H1 (cell line): Measurements from ENCODE around the gene TBC1D2B. TPM values are rescaled to one million over a fixed set of nuclear protein-coding genes. Genes with fewer than 3 reads are reported as not detected.

Experiments used
- CTCF ChIA-PET: fragments of 300-600 bp; sonication (Branson Sonifier 250); formaldehyde crosslinking; loops from one replicate; lab custom pipeline; 2021; ENCODE audit not compliant: partially characterized antibody; lab: Charles Lee
- POLR2A ChIA-PET: fragments of 300-600 bp; sonication (Branson Sonifier 250); formaldehyde crosslinking; loops from one replicate; lab custom pipeline; 2021; ENCODE audit warnings: inconsistent platforms; ENCODE audit not compliant: partially characterized antibody; lab: Charles Lee
- DNase-seq, 2 experiments: peaks; one replicate each; pipeline versions ENCODE4 v3.0.0 to v3.0.0-alpha.2; 2010 to 2022; ENCODE audit warnings: low spot score in 2 of 2, low read depth in 1 of 2, mixed read lengths in 1 of 2
- FAIRE-seq: peaks from 2 replicates; lab custom pipeline; 2011; peaks lifted over from hg19 to GRCh38; lab: Jason Lieb, UNC
- H2AFZ ChIP-seq: 2 replicates; pipeline ENCODE4 v1.8.1; 2012; ENCODE audit warnings: low read length, inconsistent platforms
- H2AK5ac ChIP-seq: 2 replicates; pipeline ENCODE4 v1.6.1; 2013; ENCODE audit warnings: low read depth, low read length
- H2BK120ac ChIP-seq: replicated peaks from 2 replicates; pipeline ENCODE3; 2013; ENCODE audit warnings: low read depth, low read length, inconsistent platforms
- H2BK12ac ChIP-seq: 2 replicates; pipeline ENCODE4 v1.6.1; 2013; ENCODE audit warnings: low read depth, low read length
- H2BK15ac ChIP-seq: 2 replicates; pipeline ENCODE4 v1.6.1; 2013; ENCODE audit warnings: low read length
- H2BK20ac ChIP-seq: 2 replicates; pipeline ENCODE4 v1.6.1; 2013; ENCODE audit warnings: low read length
- H2BK5ac ChIP-seq: 2 replicates; pipeline ENCODE4 v1.6.1; 2013; ENCODE audit warnings: low read depth, low read length
- H3K14ac ChIP-seq: 2 replicates; pipeline ENCODE4 v1.6.1; 2013; ENCODE audit warnings: inconsistent platforms; ENCODE audit not compliant: insufficient read length
- H3K18ac ChIP-seq: 2 replicates; pipeline ENCODE4 v1.6.1; 2013; ENCODE audit warnings: low read length; ENCODE audit errors: extremely low read depth
- H3K23ac ChIP-seq: 2 replicates; pipeline ENCODE4 v1.6.1; 2013; ENCODE audit warnings: inconsistent platforms; ENCODE audit not compliant: insufficient read length
- H3K23me2 ChIP-seq: 2 replicates; pipeline ENCODE4 v1.6.1; 2013; ENCODE audit warnings: low read depth, low read length
- H3K27ac ChIP-seq: 2 replicates; pipeline ENCODE4 v1.6.1; 2011; ENCODE audit warnings: low read depth, low read length, inconsistent platforms
- H3K27me3 ChIP-seq, 4 experiments: replicated peaks in 1 of 4; 1 replicate in 1 of 4; 2 replicates in 3 of 4; pipeline versions ENCODE4 v1.6.1 to v1.8.1; 2011 to 2013; ENCODE audit warnings: low read length in 3 of 4, mild to moderate bottlenecking in 3 of 4, inconsistent platforms in 2 of 4, mixed read lengths in 2 of 4, moderate library complexity in 1 of 4; ENCODE audit not compliant: control insufficient read depth in 3 of 4, insufficient read depth in 3 of 4; ENCODE audit errors: extremely low read depth in 1 of 4
- H3K36me3 ChIP-seq, 4 experiments: 2 replicates each; pipeline versions ENCODE4 v1.6.1 to v1.8.1; 2011 to 2013; ENCODE audit warnings: mild to moderate bottlenecking in 4 of 4, low read length in 3 of 4, moderate library complexity in 2 of 4, control low read depth in 1 of 4, inconsistent platforms in 1 of 4; ENCODE audit not compliant: insufficient read depth in 4 of 4, control insufficient read depth in 2 of 4
- H3K4ac ChIP-seq: replicated peaks from 2 replicates; pipeline ENCODE3; 2013; ENCODE audit warnings: low read length, low read depth, mixed read lengths, inconsistent platforms; ENCODE audit not compliant: insufficient read length
- H3K4me1 ChIP-seq, 4 experiments: replicated peaks in 1 of 4; 1 replicate in 1 of 4; 2 replicates in 3 of 4; pipeline versions ENCODE4 v1.6.1 to v1.8.1; 2011 to 2013; ENCODE audit warnings: low read length in 3 of 4, inconsistent platforms in 2 of 4, mixed read lengths in 1 of 4; ENCODE audit not compliant: insufficient read depth in 4 of 4, control insufficient read depth in 3 of 4
- H3K4me2 ChIP-seq, 2 experiments: 2 replicates each; pipeline versions ENCODE4 v1.6.1 to v1.8.1; 2011 to 2013; ENCODE audit warnings: low read depth in 2 of 2, low read length in 2 of 2, control low read depth in 1 of 2, inconsistent platforms in 1 of 2, mild to moderate bottlenecking in 1 of 2; ENCODE audit not compliant: insufficient read depth in 1 of 2
- H3K4me3 ChIP-seq, 4 experiments: fragments of 200-600, 300-600 bp in 1 of 4; sonication (generic), shearing (Covaris generic), sonication (Bioruptor Twin) in 1 of 4; 2 replicates each; pipeline versions ENCODE4 v1.5.1 to v1.8.1; 2011 to 2016; ENCODE audit warnings: low read length in 4 of 4, low read depth in 3 of 4, control low read depth in 2 of 4, inconsistent platforms in 2 of 4, mild to moderate bottlenecking in 2 of 4, mixed read lengths in 1 of 4, moderate library complexity in 1 of 4; ENCODE audit not compliant: insufficient read depth in 2 of 4; ENCODE audit errors: extremely low read depth in 1 of 4
- H3K56ac ChIP-seq: replicated peaks from 2 replicates; pipeline ENCODE3; 2013; ENCODE audit warnings: low read depth, mild to moderate bottlenecking, mixed read lengths, low read length, inconsistent platforms; ENCODE audit not compliant: insufficient read length
- H3K79me1 ChIP-seq: 2 replicates; pipeline ENCODE4 v1.6.1; 2013; ENCODE audit warnings: low read depth, low read length, control low read depth
- H3K79me2 ChIP-seq, 2 experiments: 2 replicates each; pipeline versions ENCODE4 v1.6.1 to v1.8.1; 2012 to 2013; ENCODE audit warnings: low read length in 2 of 2, mild to moderate bottlenecking in 2 of 2, inconsistent platforms in 1 of 2; ENCODE audit not compliant: insufficient read depth in 2 of 2, control insufficient read depth in 1 of 2
- H3K9ac ChIP-seq, 4 experiments: replicated peaks in 1 of 4; 1 replicate in 1 of 4; 2 replicates in 3 of 4; pipeline versions ENCODE4 v1.6.1 to v1.8.1; 2011 to 2013; ENCODE audit warnings: low read depth in 3 of 4, low read length in 3 of 4, control low read depth in 2 of 4, mild to moderate bottlenecking in 2 of 4, moderate library complexity in 2 of 4, inconsistent platforms in 1 of 4; ENCODE audit errors: extremely low read depth in 1 of 4
- H3K9me3 ChIP-seq, 2 experiments: 2 replicates each; pipeline versions ENCODE4 v1.6.1 to v1.8.1; 2012 to 2013; ENCODE audit warnings: mild to moderate bottlenecking in 2 of 2, moderate library complexity in 2 of 2, control low read depth in 1 of 2, inconsistent platforms in 1 of 2, low read depth in 1 of 2, low read length in 1 of 2, mixed read lengths in 1 of 2; ENCODE audit not compliant: insufficient read depth in 2 of 2
- H4K20me1 ChIP-seq, 2 experiments: replicated peaks in 1 of 2; 2 replicates each; pipeline versions ENCODE3 to v1.8.1; 2011 to 2013; ENCODE audit warnings: inconsistent platforms in 2 of 2, low read length in 2 of 2, mild to moderate bottlenecking in 1 of 2; ENCODE audit not compliant: insufficient read depth in 2 of 2, control insufficient read depth in 1 of 2
- H4K5ac ChIP-seq: 2 replicates; pipeline ENCODE4 v1.6.1; 2013; ENCODE audit warnings: low read length, low read depth, mixed read lengths, inconsistent platforms; ENCODE audit not compliant: insufficient read length
- H4K8ac ChIP-seq: 2 replicates; pipeline ENCODE4 v1.8.0; 2013; ENCODE audit warnings: mild to moderate bottlenecking, moderate library complexity, low read length, inconsistent platforms; ENCODE audit not compliant: insufficient read depth; ENCODE audit errors: extremely low read depth
- H4K91ac ChIP-seq: replicated peaks from 2 replicates; pipeline ENCODE3; 2013; ENCODE audit warnings: low read length, mixed read lengths, inconsistent platforms; ENCODE audit not compliant: insufficient read length
- CBX8 ChIP-seq: fragments of 300-800, 300-1000 bp; sonication (generic); IDR thresholded peaks from 2 replicates; pipeline ENCODE4 v1.7.1; 2016; ENCODE audit warnings: low read depth, low read length, borderline replicate concordance
- KDM1A ChIP-seq: fragments of 200-600, 300-600 bp; sonication (generic); IDR thresholded peaks from 2 replicates; pipeline ENCODE4 v1.7.1; 2016; ENCODE audit warnings: mild to moderate bottlenecking, low read length, borderline replicate concordance
- MAFK ChIP-seq: IDR thresholded peaks from 2 replicates; pipeline ENCODE4 v1.6.1; 2012; ENCODE audit warnings: low read depth, mild to moderate bottlenecking, improper control_type of control experiment, low read length
- POLR2AphosphoS5 ChIP-seq: IDR thresholded peaks from 2 replicates; pipeline ENCODE4 v1.6.1; 2011; ENCODE audit warnings: low read depth, low read length
- POU5F1 ChIP-seq: IDR thresholded peaks from 2 replicates; pipeline ENCODE4 v1.6.1; 2011; ENCODE audit warnings: low read depth, mild to moderate bottlenecking, low read length, moderate library complexity
- SP1 ChIP-seq: IDR thresholded peaks from 2 replicates; pipeline ENCODE4 v1.6.1; 2011; ENCODE audit warnings: low read depth, low read length
- WGBS, 2 experiments: shearing (Covaris generic) in 1 of 2; methylation state at CpG; one replicate each; pipeline versions ENCODE4 v1.1.6 to v1.1.7; 2013 to 2015; ENCODE audit warnings: low lambda C conversion rate in 2 of 2, mixed read lengths in 2 of 2, inconsistent platforms in 1 of 2, low coverage in 1 of 2, missing lambda C conversion rate in 1 of 2; ENCODE audit not compliant: insufficient replicate concordance in 2 of 2, insufficient coverage in 1 of 2, insufficient read length in 1 of 2; ENCODE audit errors: extremely low coverage in 1 of 2, missing lambda C conversion rate in 1 of 2; 5-methylcytosine and 5-hydroxymethylcytosine counted together
- polyA plus RNA-seq, 7 experiments: library from polyadenylated mRNA; depleted of rRNA in 3 of 7; stranded (reverse) in 5 of 7; unstranded in 2 of 7; fragments of >200 nt in 5 of 7; fragments of 200-250 nt in 2 of 7; gene quantifications; 1 replicate in 5 of 7; 2 replicates in 1 of 7; 4 replicates in 1 of 7; pipeline versions ENCODE4 v1.2.1 to v1.2.3, GENCODE V29; 2011 to 2013; ENCODE audit warnings: missing spikeins in 2 of 7, mixed read lengths in 2 of 7
- total RNA-seq: library from RNA; stranded (reverse); fragmentation: NEBNext Ultra II Directional; extraction: Animal tissue kit (Norgen Biotek cat#: 25700); gene quantifications from 2 replicates; pipeline ENCODE4 v1.2.1, GENCODE V29; 2021

TBC1D2B gene
- total and polyA plus RNA-seq, 2 of the 8 experiments (the other 6 are each of a cell fraction or from before 2014, with no cell fraction given) = 11.9 to 19.5 TPM

GRCh38 chr15:78110096-78110495 is 32.6 kb upstream of the TBC1D2B start:
- no peak overlapping the region for H2BK12ac ChIP-seq
- ChIA-PET POLR2A (interaction anchor here (0.6 to 2.1 kb wide), 3 partner anchors 9 to 48 kb away, joined by 3 to 5 read pairs (median 4); partner anchors contain the start of gene IDH3A), CTCF (interaction anchor here (0.7 to 16.8 kb wide), 21 partner anchors 13 to 210 kb away, joined by 3 to 226 read pairs (median 20); partner anchors contain the start of gene SH2D7)
- no peak overlapping the region for H3K4me2 ChIP-seq
- no peak overlapping the region for H3K27ac ChIP-seq
- H3K14ac ChIP-seq = no peak overlapping the region
- no peak overlapping the region for H3K9ac ChIP-seq
- no peak overlapping the region for H3K23ac ChIP-seq
- H3K79me1 ChIP-seq = no peaks in the 10 kb centered on the region
- no peak overlapping the region for H3K56ac ChIP-seq
- no peak overlapping the region for H2BK120ac ChIP-seq
- no peak overlapping the region for H4K8ac ChIP-seq
- no peak overlapping the region for H3K18ac ChIP-seq
- no peak overlapping the region for H2AFZ ChIP-seq
- peaks cover 0 to 6% (median 1%) of the 10 kb centered on the region in 4 experiments; a peak in 3 of 8 replicates for H3K36me3 ChIP-seq
- FAIRE-seq (no peak), DNase-seq (no peak)
- WGBS, 2 experiments = 94% methylated on average over 6 of the region's 6 CpGs; no CpG with 5 or more reads in 1 of the 2 experiments
- no peak overlapping the region for H4K5ac ChIP-seq
- no peak overlapping the region for H4K91ac ChIP-seq
- no peak overlapping the region for H2BK15ac ChIP-seq
- no peak overlapping the region for H2BK20ac ChIP-seq
- H2BK5ac ChIP-seq = no peak overlapping the region; the same call in 1 of the 2 replicates
- H4K20me1 ChIP-seq = peaks cover 2 to 3% of the 10 kb centered on the region in 2 experiments
- no peaks in the 10 kb centered on the region for H3K79me2 ChIP-seq
- H3K27me3 ChIP-seq = no peaks in the 10 kb centered on the region
- H3K23me2 ChIP-seq = no peaks in the 10 kb centered on the region
- no peak overlapping the region for H2AK5ac ChIP-seq
- no peak overlapping the region for H3K4me3 ChIP-seq
- H3K4me1 ChIP-seq = peaks cover 0 to 5% (median 1%) of the 10 kb centered on the region in 4 experiments; a peak in 1 of 7 replicates
- no peak overlapping the region for H3K4ac ChIP-seq
- H3K9me3 ChIP-seq = no peaks in the 10 kb centered on the region
- no peak for TF ChIP-seq KDM1A
- no peak for TF ChIP-seq POLR2AphosphoS5
- no peak for TF ChIP-seq MAFK
- no peak for TF ChIP-seq SP1
- TF ChIP-seq CBX8 = no peak
- no peak for TF ChIP-seq POU5F1
